Endothelial cell of umbilical vein (primary cell): ENCODE measurements around the gene CDH1. TPM values are rescaled to one million over a fixed set of nuclear protein-coding genes. Genes with fewer than 3 reads are reported as not detected.

Experiments
- BruUV-seq: library from RNA; stranded (reverse); fragments of 400-500 nt; replicated peaks from 2 replicates; lab custom pipeline; 2021; lab: Mats Ljungman, UMichigan
- CTCF ChIA-PET: fragments of 300-600, 350-600 bp; sonication (Branson Sonifier 250); formaldehyde crosslinking; loops from one replicate; lab custom pipeline; 2021; ENCODE audit warnings: antibody characterized with exemption, inconsistent platforms; lab: Charles Lee
- POLR2A ChIA-PET: fragments of 300-600, 350-600 bp; sonication (Branson Sonifier 250); formaldehyde crosslinking; loops from one replicate; lab custom pipeline; 2021; ENCODE audit warnings: antibody characterized with exemption, inconsistent platforms; lab: Charles Lee
- DNase-seq: peaks from one replicate; pipeline ENCODE4 v3.0.0-alpha.2; 2011; ENCODE audit warnings: low read depth, low spot score
- FAIRE-seq: peaks from 2 replicates; lab custom pipeline; 2011; peaks lifted over from hg19 to GRCh38; lab: Jason Lieb, UNC
- H2AFZ ChIP-seq: 2 replicates; pipeline ENCODE4 v1.6.0; 2012; ENCODE audit warnings: low read depth, low read length, control low read depth, inconsistent platforms
- H3K27ac ChIP-seq: 2 replicates; pipeline ENCODE4 v1.5.1; 2011; ENCODE audit warnings: low read depth, mild to moderate bottlenecking, control low read depth, low read length, moderate library complexity; ENCODE audit not compliant: insufficient read depth
- H3K27me3 ChIP-seq, 2 experiments: 2 replicates each; pipeline versions ENCODE4 v1.6.0 to v1.6.1; 2011; ENCODE audit warnings: low read length in 2 of 2, mixed read lengths in 1 of 2; ENCODE audit not compliant: control insufficient read depth in 2 of 2, insufficient read depth in 2 of 2
- H3K36me3 ChIP-seq, 2 experiments: 2 replicates in 1 of 2; 3 replicates in 1 of 2; pipeline ENCODE4 v1.5.1; 2011; ENCODE audit warnings: low read length in 2 of 2, mild to moderate bottlenecking in 1 of 2, moderate library complexity in 1 of 2; ENCODE audit not compliant: control insufficient read depth in 2 of 2, insufficient read depth in 2 of 2; ENCODE audit errors: extremely low read depth in 1 of 2
- H3K4me1 ChIP-seq: 3 replicates; pipeline ENCODE4 v1.5.1; 2011; ENCODE audit warnings: mild to moderate bottlenecking, low read length; ENCODE audit not compliant: control insufficient read depth, insufficient read depth; ENCODE audit errors: extremely low read depth
- H3K4me2 ChIP-seq: 2 replicates; pipeline ENCODE4 v1.6.1; 2011; ENCODE audit warnings: low read length, control low read depth, mixed read lengths; ENCODE audit not compliant: insufficient read depth
- H3K4me3 ChIP-seq, 3 experiments: fragments of 200-600 bp in 1 of 3; sonication (generic), shearing (Covaris generic) in 1 of 3; replicated peaks in 1 of 3; 2 replicates each; pipeline ENCODE4 v1.5.1; 2011 to 2016; ENCODE audit warnings: control low read depth in 3 of 3, low read length in 3 of 3, mild to moderate bottlenecking in 2 of 3, inconsistent platforms in 1 of 3, low read depth in 1 of 3, moderate library complexity in 1 of 3; ENCODE audit not compliant: insufficient read depth in 1 of 3
- H3K79me2 ChIP-seq: 2 replicates; pipeline ENCODE4 v1.6.0; 2012; ENCODE audit warnings: low read length, inconsistent platforms; ENCODE audit not compliant: control insufficient read depth, insufficient read depth
- H3K9ac ChIP-seq: replicated peaks from 2 replicates; pipeline ENCODE3; 2011; ENCODE audit warnings: low read length, control low read depth; ENCODE audit not compliant: insufficient read depth; ENCODE audit errors: extremely low read depth
- H3K9me1 ChIP-seq: replicated peaks from 3 replicates; pipeline ENCODE4 v1.6.0; 2011; ENCODE audit warnings: mild to moderate bottlenecking, low read length; ENCODE audit not compliant: control insufficient read depth, insufficient read depth; ENCODE audit errors: extremely low read depth
- H3K9me3 ChIP-seq: replicated peaks from 2 replicates; pipeline ENCODE4 v1.5.1; 2012; ENCODE audit warnings: low read length, inconsistent platforms; ENCODE audit not compliant: control insufficient read depth, insufficient read depth
- H4K20me1 ChIP-seq: replicated peaks from 2 replicates; pipeline ENCODE3; 2011; ENCODE audit warnings: mild to moderate bottlenecking, low read length; ENCODE audit not compliant: control insufficient read depth, insufficient read depth; ENCODE audit errors: extremely low read depth
- EZH2 ChIP-seq: IDR thresholded peaks from 2 replicates; pipeline ENCODE4 v1.6.1; 2012; ENCODE audit warnings: borderline replicate concordance, low read depth, mild to moderate bottlenecking, moderate library complexity, low read length, inconsistent platforms; ENCODE audit not compliant: severe bottlenecking
- FOS ChIP-seq: IDR thresholded peaks from 2 replicates; pipeline ENCODE4 v1.6.1; 2011; ENCODE audit warnings: mild to moderate bottlenecking, low read length, moderate library complexity, borderline replicate concordance; ENCODE audit not compliant: insufficient read depth
- GATA2 ChIP-seq: IDR thresholded peaks from 2 replicates; pipeline ENCODE4 v1.7.0; 2011; ENCODE audit warnings: low read depth, mild to moderate bottlenecking, moderate library complexity, mixed read lengths, low read length; ENCODE audit not compliant: insufficient read length, insufficient read depth
- JUN ChIP-seq: IDR thresholded peaks from 2 replicates; pipeline ENCODE4 v1.6.1; 2011; ENCODE audit warnings: borderline replicate concordance, low read depth; ENCODE audit not compliant: insufficient read length, insufficient read depth
- MYC ChIP-seq: IDR thresholded peaks from one replicate; pipeline ENCODE4 v1.6.1; 2011; ENCODE audit warnings: mild to moderate bottlenecking, low read depth, low read length
- POLR2A ChIP-seq: IDR thresholded peaks from 2 replicates; pipeline ENCODE4 v1.6.1; 2012; ENCODE audit warnings: low read depth, mild to moderate bottlenecking, control low read depth, low read length
- POLR2AphosphoS5 ChIP-seq: IDR thresholded peaks from 2 replicates; pipeline ENCODE4 v1.6.1; 2012; ENCODE audit warnings: low read depth, mild to moderate bottlenecking, control low read depth, low read length, moderate library complexity; ENCODE audit not compliant: insufficient read depth
- dilution Hi-C: fragments of 300-500 bp; cut with MboI; formaldehyde crosslinking; loops from one replicate; pipeline ENCODE4 v1.15.0; 2019; ENCODE audit warnings: low sequenced_read_pairs; ENCODE audit not compliant: extremely low pct_ligation_motif_present
- intact Hi-C: fragments of 100-400 bp; cut with micrococcal nuclease; formaldehyde crosslinking; loops from one replicate; pipeline ENCODE4 v1.10.0; 2022
- polyA plus RNA-seq, 4 experiments: library from polyadenylated mRNA; depleted of rRNA in 3 of 4; stranded (reverse) in 3 of 4; unstranded in 1 of 4; fragments of >200 nt; gene quantifications; 2 replicates each; pipeline versions ENCODE4 v1.2.1 to v1.2.3, GENCODE V29; 2011 to 2012; ENCODE audit warnings: missing spikeins in 1 of 4
- total RNA-seq: library from RNA; stranded (reverse); gene quantifications from 2 replicates; pipeline ENCODE4 v1.2.3, GENCODE V29; 2021
- TF ChIP-seq, protein P1 (sequence below), 2 donors: IDR thresholded peaks; 1 replicate in 1 of 2; 2 replicates in 1 of 2; pipeline ENCODE4 v1.5.1; 2011; ENCODE audit warnings: low read length in 2 of 2, mild to moderate bottlenecking in 2 of 2, moderate library complexity in 2 of 2, control low read depth in 1 of 2, inconsistent platforms in 1 of 2, low read depth in 1 of 2; ENCODE audit not compliant: insufficient read depth in 1 of 2; ENCODE audit errors: extremely low read depth in 1 of 2
- TF ChIP-seq, protein P2 (sequence below): IDR thresholded peaks from 2 replicates; pipeline ENCODE4 v1.6.1; 2011; ENCODE audit not compliant: insufficient read depth, insufficient read length

CDH1 gene
- total and polyA plus RNA-seq, 2 donors (not counting 3 experiments of a cell fraction or from before 2014, with no cell fraction given), result 0.28 to 0.69 TPM

DNA sequence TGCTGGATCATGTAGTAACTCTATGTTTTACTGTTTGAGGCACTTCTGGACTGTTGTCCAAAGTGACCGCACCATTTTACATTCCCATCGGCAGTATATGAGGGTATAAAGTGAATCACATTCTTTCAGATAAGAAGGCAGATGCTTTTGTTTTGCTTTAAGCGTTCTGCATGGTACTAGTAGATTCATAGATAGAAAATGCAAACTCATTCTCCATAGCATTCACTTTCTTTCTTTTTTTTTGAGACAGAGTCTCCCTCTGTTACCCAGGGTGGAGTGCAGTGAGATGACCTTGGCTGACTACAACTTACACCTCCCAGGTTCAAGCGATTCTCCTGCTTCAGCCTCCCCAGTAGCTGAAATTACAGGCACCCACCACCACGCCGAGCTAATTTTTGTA lies 146.6 kb downstream of the CDH1 start:
- H3K9ac ChIP-seq, result no peak overlapping the region
- intact Hi-C loops, result no loop called here
- no peak overlapping the region for H3K4me3 ChIP-seq
- H3K4me1 ChIP-seq, result peaks cover 7% of the 10 kb centered on the region
- no peak overlapping the region for H2AFZ ChIP-seq
- no peaks in the 10 kb centered on the region for H3K9me3 ChIP-seq
- no peaks in the 10 kb centered on the region for H3K27me3 ChIP-seq
- TF ChIP-seq, protein P1, sequence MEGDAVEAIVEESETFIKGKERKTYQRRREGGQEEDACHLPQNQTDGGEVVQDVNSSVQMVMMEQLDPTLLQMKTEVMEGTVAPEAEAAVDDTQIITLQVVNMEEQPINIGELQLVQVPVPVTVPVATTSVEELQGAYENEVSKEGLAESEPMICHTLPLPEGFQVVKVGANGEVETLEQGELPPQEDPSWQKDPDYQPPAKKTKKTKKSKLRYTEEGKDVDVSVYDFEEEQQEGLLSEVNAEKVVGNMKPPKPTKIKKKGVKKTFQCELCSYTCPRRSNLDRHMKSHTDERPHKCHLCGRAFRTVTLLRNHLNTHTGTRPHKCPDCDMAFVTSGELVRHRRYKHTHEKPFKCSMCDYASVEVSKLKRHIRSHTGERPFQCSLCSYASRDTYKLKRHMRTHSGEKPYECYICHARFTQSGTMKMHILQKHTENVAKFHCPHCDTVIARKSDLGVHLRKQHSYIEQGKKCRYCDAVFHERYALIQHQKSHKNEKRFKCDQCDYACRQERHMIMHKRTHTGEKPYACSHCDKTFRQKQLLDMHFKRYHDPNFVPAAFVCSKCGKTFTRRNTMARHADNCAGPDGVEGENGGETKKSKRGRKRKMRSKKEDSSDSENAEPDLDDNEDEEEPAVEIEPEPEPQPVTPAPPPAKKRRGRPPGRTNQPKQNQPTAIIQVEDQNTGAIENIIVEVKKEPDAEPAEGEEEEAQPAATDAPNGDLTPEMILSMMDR (IDR thresholded peaks at IDR 0.05; ENCODE audit: extremely low read depth in 1 of 2, insufficient read depth in 1 of 2, low read depth in 1 of 2, low read length in 2 of 2), result no peak
- TF ChIP-seq EZH2 (no peak), POLR2AphosphoS5 (no peak), POLR2A (no peak), MYC (no peak), JUN (no peak), GATA2 (no peak), FOS (no peak)
- TF ChIP-seq, protein P2, sequence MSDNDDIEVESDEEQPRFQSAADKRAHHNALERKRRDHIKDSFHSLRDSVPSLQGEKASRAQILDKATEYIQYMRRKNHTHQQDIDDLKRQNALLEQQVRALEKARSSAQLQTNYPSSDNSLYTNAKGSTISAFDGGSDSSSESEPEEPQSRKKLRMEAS, result no peak
- FAIRE-seq (no peak), DNase-seq (no peak)
- H4K20me1 ChIP-seq, result no peaks in the 10 kb centered on the region
- POLR2A ChIA-PET, result no interaction called here
- no peaks in the 10 kb centered on the region for H3K9me1 ChIP-seq
- no peak overlapping the region for H3K4me2 ChIP-seq
- H3K79me2 ChIP-seq, result no peaks in the 10 kb centered on the region
- no peak overlapping the region for H3K27ac ChIP-seq
- no peaks in the 10 kb centered on the region for H3K36me3 ChIP-seq
- no TSS peak for BruUV-seq
- CTCF ChIA-PET, result no interaction called here
- dilution Hi-C loops, result no loop called here
